ENCODE data around the gene IFI27L2. TPM values are rescaled to one million over a fixed set of nuclear protein-coding genes. Genes with fewer than 3 reads are reported as not detected.

IFI27L2 gene, protein sequence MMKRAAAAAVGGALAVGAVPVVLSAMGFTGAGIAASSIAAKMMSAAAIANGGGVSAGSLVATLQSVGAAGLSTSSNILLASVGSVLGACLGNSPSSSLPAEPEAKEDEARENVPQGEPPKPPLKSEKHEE
- total RNA-seq: 10 to 100 TPM in 2 of 4 donors, 1 to 10 TPM in 2; 7.8 to 97.8 (median 23.1) TPM

DNA sequence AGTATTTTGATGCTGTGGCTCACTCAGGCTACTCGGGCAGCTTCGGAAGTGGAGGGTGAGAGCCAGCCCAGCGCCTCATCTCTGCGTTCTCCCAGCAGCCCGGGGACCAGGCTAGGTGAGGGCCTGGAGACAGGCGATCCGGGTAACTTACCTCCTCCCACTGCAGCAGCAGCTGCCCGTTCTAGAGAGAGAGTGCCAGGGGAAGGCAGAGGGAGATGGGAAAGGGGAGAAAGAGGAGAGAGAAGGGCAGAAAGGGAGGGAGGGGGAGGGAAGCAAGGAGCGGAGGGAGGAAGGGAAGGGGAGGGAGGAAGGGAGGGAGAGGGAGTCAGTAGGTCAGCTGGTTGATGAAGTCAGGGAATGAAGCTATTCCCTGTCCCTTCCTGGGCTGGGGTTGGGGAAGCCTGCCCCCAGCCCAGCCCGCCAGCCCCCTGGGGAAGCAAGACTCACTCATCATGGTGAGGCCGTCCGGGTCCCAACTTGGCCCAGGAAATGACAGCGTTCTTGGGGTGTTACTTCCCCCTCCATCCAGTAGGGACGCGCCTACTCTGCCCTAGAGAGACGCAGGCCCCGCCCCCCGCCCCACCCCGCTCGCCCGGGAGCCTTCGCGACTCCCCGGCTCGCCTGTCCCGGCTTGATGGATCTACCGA lies at the start of gene IFI27L2:
IFI27L2 (minus strand) TSS at position 494 of the 647 bp plus-strand sequence; CDS start at position 454, 40 bp downstream.
- Histone ChIP-seq H3K27ac (peak within 1 kb of the TSS; percentile 35 to 68 (median 59)), H3K4me3 (replicated peaks in 1 of 3) (peak within 1 kb of the TSS in 2 of 3 donors; percentile 21 to 33), H3K27me3 (no peaks in the 10 kb centered on the region), H3K4me1 (peaks cover 9 to 12% of the 10 kb centered on the region in 2 donors), H3K9me3 (no peaks in the 10 kb centered on the region), H3K36me3 (no peaks in the 10 kb centered on the region)
- WGBS, 2 donors: 0 to 3% methylated on average over 26 to 27 of the region's 27 CpGs
- intact Hi-C loops (cut with DNase I): loop anchor here (5.0 kb wide), 1 partner anchor 48 kb away; no protein-coding TSS in a partner anchor
- peak; percentile 67 to 69 for DNase-seq
- TF ChIP-seq, protein P1, sequence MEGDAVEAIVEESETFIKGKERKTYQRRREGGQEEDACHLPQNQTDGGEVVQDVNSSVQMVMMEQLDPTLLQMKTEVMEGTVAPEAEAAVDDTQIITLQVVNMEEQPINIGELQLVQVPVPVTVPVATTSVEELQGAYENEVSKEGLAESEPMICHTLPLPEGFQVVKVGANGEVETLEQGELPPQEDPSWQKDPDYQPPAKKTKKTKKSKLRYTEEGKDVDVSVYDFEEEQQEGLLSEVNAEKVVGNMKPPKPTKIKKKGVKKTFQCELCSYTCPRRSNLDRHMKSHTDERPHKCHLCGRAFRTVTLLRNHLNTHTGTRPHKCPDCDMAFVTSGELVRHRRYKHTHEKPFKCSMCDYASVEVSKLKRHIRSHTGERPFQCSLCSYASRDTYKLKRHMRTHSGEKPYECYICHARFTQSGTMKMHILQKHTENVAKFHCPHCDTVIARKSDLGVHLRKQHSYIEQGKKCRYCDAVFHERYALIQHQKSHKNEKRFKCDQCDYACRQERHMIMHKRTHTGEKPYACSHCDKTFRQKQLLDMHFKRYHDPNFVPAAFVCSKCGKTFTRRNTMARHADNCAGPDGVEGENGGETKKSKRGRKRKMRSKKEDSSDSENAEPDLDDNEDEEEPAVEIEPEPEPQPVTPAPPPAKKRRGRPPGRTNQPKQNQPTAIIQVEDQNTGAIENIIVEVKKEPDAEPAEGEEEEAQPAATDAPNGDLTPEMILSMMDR (IDR thresholded peaks at IDR 0.05): peak in 3 of 6 experiments; percentile 24 to 42 (median 41)
- TF ChIP-seq POLR2A (IDR thresholded peaks at IDR 0.05): peak in 1 of 2 donors; percentile 35

DNA sequence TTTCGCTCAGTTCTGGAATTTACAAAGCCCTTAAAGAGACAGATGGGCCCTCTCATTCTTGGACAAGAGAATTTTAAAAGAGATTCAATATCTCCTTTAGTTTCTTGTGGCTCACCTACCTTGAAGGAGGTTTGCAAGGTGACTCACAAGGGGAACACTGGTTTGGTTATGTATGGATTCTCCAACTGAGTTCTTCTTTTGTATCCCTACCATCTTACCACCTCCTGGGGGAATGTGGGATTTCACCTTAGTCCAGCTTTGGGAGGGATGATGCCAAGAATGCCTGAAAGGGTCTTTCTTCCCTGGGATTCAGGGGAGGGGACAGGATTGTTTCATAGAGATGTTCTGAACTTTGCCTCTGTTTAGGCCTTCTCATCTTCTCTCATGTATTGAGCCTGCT lies 48.4 kb upstream of the IFI27L2 start:
- Histone ChIP-seq H3K9me3 (no peaks in the 10 kb centered on the region), H3K36me3 (no peaks in the 10 kb centered on the region), H3K4me3 (replicated peaks in 1 of 3) (no peak overlapping the region), H3K27me3 (no peaks in the 10 kb centered on the region), H3K27ac (no peak overlapping the region), H3K4me1 (peaks cover 12 to 13% of the 10 kb centered on the region in 2 donors)
- TF ChIP-seq, protein P1 (IDR thresholded peaks at IDR 0.05): no peak
- intact Hi-C loops (cut with DNase I): loop anchor here (5.0 kb wide), 1 partner anchor 51 kb away; the partner anchor contains the start of gene IFI27L2
- WGBS, 2 donors: 89 to 98% methylated on average over 1 of the region's 1 CpG
- DNase-seq: no peak

DNA sequence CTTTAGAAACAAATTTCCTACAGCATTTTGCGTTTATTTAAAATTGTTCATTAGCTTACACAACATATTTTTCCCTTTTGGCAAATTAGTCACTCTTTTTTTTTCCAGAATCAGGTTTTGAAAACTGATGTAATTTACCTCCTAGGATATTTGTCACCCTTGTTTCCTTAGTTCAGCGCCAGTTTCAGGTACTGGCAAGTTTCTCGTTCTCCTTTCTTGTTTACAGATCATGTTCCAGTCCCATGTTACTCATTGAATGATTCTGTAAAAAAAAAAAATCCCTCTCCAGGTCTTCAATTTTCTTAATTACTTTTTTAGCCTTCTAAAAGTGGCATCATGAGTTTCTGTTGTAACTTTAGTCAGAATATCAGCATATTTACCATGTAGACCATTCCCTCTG lies 47.4 kb upstream of the IFI27L2 start:
- intact Hi-C loops (cut with DNase I): loop anchor here (5.0 kb wide), 1 partner anchor 50 kb away; the partner anchor contains the start of gene IFI27L2
- TF ChIP-seq, protein P1 (IDR thresholded peaks at IDR 0.05): no peak
- TF ChIP-seq POLR2A (IDR thresholded peaks at IDR 0.05): no peak
- 89 to 90% methylated on average over 3 of the region's 3 CpGs for WGBS, 2 donors

DNA sequence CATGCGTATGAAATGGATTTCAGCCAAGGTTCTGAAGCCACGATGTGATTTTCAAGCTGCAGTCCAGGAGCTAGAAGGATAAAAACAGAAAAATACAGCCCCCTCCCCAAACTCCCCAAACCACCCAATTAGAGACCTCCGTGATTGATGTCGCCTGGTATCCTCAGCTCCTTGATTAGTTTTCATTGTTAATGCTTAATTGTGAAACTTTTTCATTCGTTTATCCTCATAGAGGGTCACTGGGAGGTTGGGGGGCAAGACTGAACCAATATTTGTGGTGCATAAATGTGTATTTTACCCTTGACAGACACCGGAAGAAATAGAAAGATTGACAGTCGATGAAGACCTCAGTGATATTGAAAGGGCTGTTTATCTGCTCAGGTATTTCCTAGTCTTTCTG lies 46.3 kb upstream of the IFI27L2 start:
- Histone ChIP-seq H3K27ac (no peak overlapping the region), H3K9me3 (no peaks in the 10 kb centered on the region), H3K4me1 (peaks cover 12 to 13% of the 10 kb centered on the region in 2 donors), H3K27me3 (no peaks in the 10 kb centered on the region), H3K4me3 (replicated peaks in 1 of 3) (no peak overlapping the region), H3K36me3 (no peaks in the 10 kb centered on the region)
- intact Hi-C loops (cut with DNase I): loop anchor here (5.0 kb wide), 1 partner anchor 48 kb away; the partner anchor contains the start of gene IFI27L2
- TF ChIP-seq, protein P1 (IDR thresholded peaks at IDR 0.05): no peak
- TF ChIP-seq POLR2A (IDR thresholded peaks at IDR 0.05): no peak
- 40% methylated on average over 7 of the region's 7 CpGs for WGBS, 2 donors
- DNase-seq: no peak

More for the DNA sequence above, 47.4 kb upstream of the IFI27L2 start:
- Histone ChIP-seq H3K4me1 (peaks cover 12 to 13% of the 10 kb centered on the region in 2 donors), H3K9me3 (no peaks in the 10 kb centered on the region), H3K4me3 (replicated peaks in 1 of 3) (no peak overlapping the region), H3K27me3 (no peaks in the 10 kb centered on the region), H3K27ac (no peak overlapping the region), H3K36me3 (no peaks in the 10 kb centered on the region)
- DNase-seq: no peak

Data from thyroid gland (tissue), 4 donors.